ENCODE results near the gene CACYBP. TPM values are rescaled to one million over a fixed set of nuclear protein-coding genes. Genes with fewer than 3 reads are reported as not detected.

Gene CACYBP
- total RNA-seq, 1 experiment from 2014 or later, result 202 TPM

- WGBS (ENCODE audit: extremely low coverage, insufficient read length, low lambda C conversion rate), result no CpG with 5 or more reads among the region's 4 CpGs
- Mint-ChIP-seq H3K27ac (no peak overlapping the region; a peak in 1 of 7 replicates), H3K36me3 (ENCODE audit: insufficient read depth in 1 of 3, low read depth in 3 of 3) (peaks cover 22 to 58% (median 33%) of the 10 kb centered on the region in 3 experiments; a peak in 6 of 7 replicates), H3K4me3 (no peak overlapping the region), H3K27me3 (ENCODE audit: low read depth) (no peaks in the 10 kb centered on the region), H3K4me1 (no peaks in the 10 kb centered on the region), H3K9me3 (no peaks in the 10 kb centered on the region)
- Histone ChIP-seq H2BK5ac (ENCODE audit: insufficient read length, low read length) (no peak overlapping the region), H3K14ac (ENCODE audit: insufficient read depth, low read length) (no peak overlapping the region), H2AK5ac (ENCODE audit: insufficient read length, low read length) (no peak overlapping the region), H2BK120ac (ENCODE audit: low read depth, low read length, poor library complexity, severe bottlenecking) (no peak overlapping the region), H3T11ph (ENCODE audit: low read length) (no peak overlapping the region), H3K4ac (ENCODE audit: low read depth, low read length) (no peak overlapping the region), H4K8ac (replicated peaks; ENCODE audit: insufficient read length, low read depth, low read length) (no peak overlapping the region), H3K23ac (ENCODE audit: insufficient read length, low read depth, low read length) (no peak overlapping the region), H3K79me1 (ENCODE audit: insufficient read depth, low read depth, low read length, poor library complexity, severe bottlenecking) (no peaks in the 10 kb centered on the region), H3K4me2 (ENCODE audit: insufficient read depth, insufficient read length, low read length) (no peak overlapping the region), H3K56ac (ENCODE audit: insufficient read length, low read depth, low read length) (no peak overlapping the region), H3K4me1 (ENCODE audit: insufficient read depth, low read length) (no peaks in the 10 kb centered on the region), H4K5ac (ENCODE audit: insufficient read length, low read depth, low read length) (no peak overlapping the region), H3K23me2 (ENCODE audit: insufficient read length, low read depth, low read length, poor library complexity, severe bottlenecking) (no peaks in the 10 kb centered on the region), H4K91ac (ENCODE audit: insufficient read length, low read depth, low read length) (no peak overlapping the region), H2BK12ac (ENCODE audit: insufficient read length, low read depth, low read length) (no peak overlapping the region), H2BK20ac (ENCODE audit: low read depth, low read length, poor library complexity, severe bottlenecking) (no peak overlapping the region), H3K79me2 (ENCODE audit: insufficient read depth, low read length) (no peaks in the 10 kb centered on the region), H3K27me3 (ENCODE audit: insufficient read depth, low read length) (no peaks in the 10 kb centered on the region), H3K9me3 (ENCODE audit: control insufficient read depth, low read depth, low read length) (no peaks in the 10 kb centered on the region), H4K20me1 (ENCODE audit: control insufficient read depth, insufficient read depth, insufficient read length) (no peaks in the 10 kb centered on the region), H2BK15ac (ENCODE audit: low read depth, low read length) (no peak overlapping the region), H3K27ac (ENCODE audit: insufficient read length, low read depth, low read length) (no peak overlapping the region), H2AFZ (ENCODE audit: low read length) (no peak overlapping the region), H3K9ac (ENCODE audit: extremely low read depth, insufficient read length, low read length) (no peak overlapping the region), H3K18ac (ENCODE audit: insufficient read length, low read depth, low read length) (no peak overlapping the region)
- no peak for DNase-seq
- no peak for TF ChIP-seq CTCF (conservative IDR thresholded peaks at IDR 0.05)
Observed at GRCh38 chr1:175015243-175015642, 15.5 kb downstream of the CACYBP start.

All from H9 (cell line).